Measurements from ENCODE around the gene ADSL. TPM values are rescaled to one million over a fixed set of nuclear protein-coding genes. Genes with fewer than 3 reads are reported as not detected.

ADSL gene
- total and polyA plus RNA-seq, 2 experiments from 2014 or later, result 72.5 to 123 TPM

DNA sequence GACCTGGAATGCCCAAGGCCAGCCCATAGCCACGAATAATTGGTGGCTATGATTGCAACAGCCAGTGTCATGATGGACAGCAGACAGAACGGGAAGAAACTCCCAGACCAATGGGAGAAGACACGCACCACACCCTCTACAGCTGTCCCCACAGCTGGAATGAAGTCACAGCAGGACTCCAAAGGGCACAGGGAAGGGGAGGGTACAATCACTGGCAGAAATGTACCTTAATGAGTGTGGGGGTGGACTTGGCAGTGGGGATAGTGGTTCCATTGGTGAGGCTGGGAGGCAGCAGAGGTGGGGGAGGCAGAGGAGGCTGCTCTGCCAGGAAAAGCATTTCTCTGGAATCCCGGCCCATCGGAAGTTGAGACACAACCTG, 77.0 kb downstream of the ADSL start:
- no peaks in the 10 kb centered on the region for H4K20me1 ChIP-seq (ENCODE audit: insufficient read depth)
- H3K27ac ChIP-seq, result no peak overlapping the region
- no peak for DNase-seq
- in situ Hi-C loops (cut with MboI), result no loop called here
- no peak overlapping the region for H3K4me2 ChIP-seq (ENCODE audit: unreplicated experiment)
- no peaks in the 10 kb centered on the region for H3K4me1 ChIP-seq (ENCODE audit: insufficient read depth)
- H2AFZ ChIP-seq, result no peak overlapping the region
- no peaks in the 10 kb centered on the region for H3K27me3 ChIP-seq (replicated peaks; ENCODE audit: insufficient read depth)
- 0 out of 2 replicates have a peak, but pooled peaks cover 5% of the 10 kb centered on the region for H3K79me2 ChIP-seq (ENCODE audit: insufficient read depth)
- WGBS, 2 experiments (ENCODE audit: low coverage in 1 of 2, low lambda C conversion rate in 2 of 2, missing lambda C conversion rate in 2 of 2), result 46 to 52% methylated on average over 5 of the region's 5 CpGs
- H3K9me3 ChIP-seq (ENCODE audit: low read depth), result no peaks in the 10 kb centered on the region
- TF ChIP-seq EZH2phosphoT487 (IDR thresholded peaks at IDR 0.05; ENCODE audit: insufficient read depth, low read depth), result no peak
- TF ChIP-seq EZH2 (IDR thresholded peaks at IDR 0.05; ENCODE audit: insufficient read depth, poor library complexity, severe bottlenecking), result no peak
- H3K9me2 ChIP-seq (ENCODE audit: insufficient read depth), result no peaks in the 10 kb centered on the region
- H3K9ac ChIP-seq, result no peak overlapping the region
- no peaks in the 10 kb centered on the region for H3F3A ChIP-seq (ENCODE audit: insufficient read depth)
- peaks cover 5% of the 10 kb centered on the region; the same call in 1 of the 2 replicates for H3K36me3 ChIP-seq (ENCODE audit: low read depth)
- no peak overlapping the region for H3K4me3 ChIP-seq

DNA sequence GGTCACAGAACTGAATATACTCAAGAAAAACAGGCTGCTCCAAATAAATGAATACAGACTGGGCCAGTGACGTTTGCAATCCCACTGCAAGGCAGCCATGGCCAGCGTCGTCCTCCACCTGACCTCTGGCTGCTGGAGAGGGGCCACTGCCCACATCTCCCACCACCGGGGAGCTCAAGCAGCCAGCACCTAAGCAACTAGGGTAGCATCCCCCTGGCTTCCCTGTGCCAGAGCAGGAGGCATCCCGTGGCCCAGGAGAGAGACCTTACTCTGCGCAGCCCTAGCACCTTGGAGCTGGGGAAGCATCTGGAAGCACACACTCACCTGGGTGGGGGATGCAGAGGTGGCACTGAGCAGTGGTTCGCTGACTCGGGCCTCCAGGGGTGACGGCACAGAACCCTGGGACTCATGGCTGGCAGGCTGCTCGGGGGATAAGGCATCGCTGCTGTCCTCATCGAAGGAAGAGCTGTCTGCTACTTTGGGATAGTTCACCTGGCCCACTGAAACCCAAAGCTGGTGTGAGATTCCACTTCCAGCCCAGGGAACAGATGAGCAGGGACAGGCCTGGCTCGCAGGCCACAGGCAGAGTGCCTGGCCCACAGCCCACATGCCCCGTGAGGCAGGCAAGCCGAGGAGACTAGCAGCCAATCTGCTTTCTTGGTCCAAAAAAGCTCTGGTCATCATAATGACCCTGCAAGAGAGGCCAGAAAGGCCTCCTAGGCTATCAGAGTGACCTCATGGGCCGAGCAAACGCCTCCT, 77.8 kb downstream of the ADSL start:
- in situ Hi-C loops (cut with MboI), result no loop called here

DNA sequence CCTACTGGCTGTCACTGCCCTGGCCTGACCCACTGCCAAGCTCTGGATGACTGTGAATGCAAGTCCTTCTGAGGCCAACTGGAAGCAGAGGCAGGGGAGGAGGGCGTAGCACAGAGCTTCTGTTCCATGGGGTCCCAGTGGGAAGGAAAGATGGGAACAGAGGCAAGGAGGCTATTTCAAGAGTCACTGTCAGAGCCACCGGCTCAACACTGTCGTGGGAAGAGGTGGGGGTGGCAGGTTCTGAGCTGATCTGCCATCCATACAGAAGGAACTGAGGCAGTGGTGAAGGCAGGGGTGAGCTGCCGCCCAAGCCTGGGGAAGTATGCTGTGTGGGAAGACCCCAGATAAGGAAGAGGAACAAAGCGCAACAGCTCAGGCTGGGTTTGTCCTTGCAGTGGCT, 78.8 kb downstream of the ADSL start:
- Histone ChIP-seq H3K36me3 (ENCODE audit: low read depth) (peaks cover 15% of the 10 kb centered on the region), H3K9ac (no peak overlapping the region), H3K27me3 (replicated peaks; ENCODE audit: insufficient read depth) (no peaks in the 10 kb centered on the region), H2AFZ (no peak overlapping the region), H3K9me3 (ENCODE audit: low read depth) (no peaks in the 10 kb centered on the region), H3K9me2 (ENCODE audit: insufficient read depth) (no peaks in the 10 kb centered on the region), H3F3A (ENCODE audit: insufficient read depth) (no peaks in the 10 kb centered on the region), H3K79me2 (ENCODE audit: insufficient read depth) (peaks cover 23% of the 10 kb centered on the region), H3K4me1 (ENCODE audit: insufficient read depth) (no peaks in the 10 kb centered on the region), H3K4me3 (no peak overlapping the region), H3K4me2 (ENCODE audit: unreplicated experiment) (no peak overlapping the region), H4K20me1 (ENCODE audit: insufficient read depth) (no peaks in the 10 kb centered on the region), H3K27ac (no peak overlapping the region)
- no peak for DNase-seq
- TF ChIP-seq EZH2 (IDR thresholded peaks at IDR 0.05; ENCODE audit: insufficient read depth, poor library complexity, severe bottlenecking) (no peak), EZH2phosphoT487 (IDR thresholded peaks at IDR 0.05; ENCODE audit: insufficient read depth, low read depth) (no peak)
- WGBS, 2 experiments (ENCODE audit: low coverage in 1 of 2, low lambda C conversion rate in 2 of 2, missing lambda C conversion rate in 2 of 2), result 88 to 90% methylated on average over 5 of the region's 5 CpGs
- in situ Hi-C loops (cut with MboI), result loop anchor here (25.0 kb wide), 1 partner anchor 212 kb away; the partner anchor contains the start of gene MRTFA

More for the DNA sequence above, 77.8 kb downstream of the ADSL start:
- no peak overlapping the region for H3K27ac ChIP-seq
- H3F3A ChIP-seq (ENCODE audit: insufficient read depth), result no peaks in the 10 kb centered on the region
- no peaks in the 10 kb centered on the region for H3K9me3 ChIP-seq (ENCODE audit: low read depth)
- peaks cover 9% of the 10 kb centered on the region; the same call in 1 of the 2 replicates for H3K36me3 ChIP-seq (ENCODE audit: low read depth)
- H3K79me2 ChIP-seq (ENCODE audit: insufficient read depth), result peaks cover 13% of the 10 kb centered on the region
- WGBS, 2 experiments (ENCODE audit: low coverage in 1 of 2, low lambda C conversion rate in 2 of 2, missing lambda C conversion rate in 2 of 2), result 87 to 89% methylated on average over 16 to 17 of the region's 17 CpGs
- H3K4me3 ChIP-seq, result no peak overlapping the region
- DNase-seq, result no peak
- no peaks in the 10 kb centered on the region for H3K4me1 ChIP-seq (ENCODE audit: insufficient read depth)
- H4K20me1 ChIP-seq (ENCODE audit: insufficient read depth), result no peaks in the 10 kb centered on the region
- H3K9me2 ChIP-seq (ENCODE audit: insufficient read depth), result no peaks in the 10 kb centered on the region
- H2AFZ ChIP-seq, result no peak overlapping the region
- H3K9ac ChIP-seq, result no peak overlapping the region
- H3K27me3 ChIP-seq (replicated peaks; ENCODE audit: insufficient read depth), result no peaks in the 10 kb centered on the region
- TF ChIP-seq EZH2phosphoT487 (IDR thresholded peaks at IDR 0.05; ENCODE audit: insufficient read depth, low read depth), result no peak
- TF ChIP-seq EZH2 (IDR thresholded peaks at IDR 0.05; ENCODE audit: insufficient read depth, poor library complexity, severe bottlenecking), result no peak
- H3K4me2 ChIP-seq (ENCODE audit: unreplicated experiment), result no peak overlapping the region

DNA sequence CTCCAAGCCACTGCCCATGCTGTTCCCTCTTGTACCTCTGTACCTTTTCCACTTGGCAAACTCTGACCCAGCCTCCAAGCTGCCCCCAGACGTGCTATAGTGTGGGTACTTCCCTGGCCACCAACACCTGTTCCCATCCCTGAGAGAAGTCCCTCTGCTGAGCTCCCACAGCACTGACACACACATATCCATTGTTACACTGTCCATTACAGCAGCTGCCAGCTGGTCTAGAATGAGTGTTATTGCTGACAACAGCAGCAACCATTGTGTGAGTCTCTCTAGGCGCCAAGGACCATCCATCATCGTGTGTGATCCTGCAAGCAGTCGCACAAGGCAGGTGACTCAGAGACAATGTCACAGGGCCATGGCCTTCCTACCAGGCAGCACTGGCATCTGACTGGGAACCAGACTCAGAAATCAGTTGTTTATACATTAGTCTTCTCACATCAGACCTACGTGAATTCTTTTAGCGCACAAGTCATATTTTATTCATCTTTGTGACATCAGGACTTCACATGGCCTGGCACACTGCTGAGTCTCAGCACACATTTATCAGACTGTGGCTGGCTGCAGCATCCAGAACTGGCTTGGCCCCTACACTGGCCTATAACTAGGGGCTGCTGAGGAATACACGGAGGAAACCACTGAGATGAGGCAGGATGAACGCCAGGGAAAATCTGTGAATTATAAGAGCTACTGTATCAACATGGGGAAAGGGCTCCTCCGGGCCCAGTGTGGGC, 80.5 kb downstream of the ADSL start:
- H3F3A ChIP-seq (ENCODE audit: insufficient read depth), result no peaks in the 10 kb centered on the region
- no peak overlapping the region for H3K27ac ChIP-seq
- no peak overlapping the region for H3K4me2 ChIP-seq (ENCODE audit: unreplicated experiment)
- in situ Hi-C loops (cut with MboI), result loop anchor here (25.0 kb wide), 1 partner anchor 211 kb away; the partner anchor contains the start of gene MRTFA
- H3K9me3 ChIP-seq (ENCODE audit: low read depth), result no peaks in the 10 kb centered on the region
- H3K9ac ChIP-seq, result no peak overlapping the region
- 75 to 79% methylated on average over 9 of the region's 9 CpGs for WGBS, 2 experiments (ENCODE audit: low coverage in 1 of 2, low lambda C conversion rate in 2 of 2, missing lambda C conversion rate in 2 of 2)
- H3K4me3 ChIP-seq, result no peak overlapping the region
- H3K36me3 ChIP-seq (ENCODE audit: low read depth), result peaks cover 11% of the 10 kb centered on the region
- peak; percentile 43 for DNase-seq
- no peaks in the 10 kb centered on the region for H3K27me3 ChIP-seq (replicated peaks; ENCODE audit: insufficient read depth)
- peaks cover 33% of the 10 kb centered on the region for H3K79me2 ChIP-seq (ENCODE audit: insufficient read depth)
- no peaks in the 10 kb centered on the region for H3K4me1 ChIP-seq (ENCODE audit: insufficient read depth)
- no peaks in the 10 kb centered on the region for H4K20me1 ChIP-seq (ENCODE audit: insufficient read depth)
- H2AFZ ChIP-seq, result no peak overlapping the region
- TF ChIP-seq EZH2 (IDR thresholded peaks at IDR 0.05; ENCODE audit: insufficient read depth, poor library complexity, severe bottlenecking) (no peak), EZH2phosphoT487 (IDR thresholded peaks at IDR 0.05; ENCODE audit: insufficient read depth, low read depth) (no peak)
- no peaks in the 10 kb centered on the region for H3K9me2 ChIP-seq (ENCODE audit: insufficient read depth)

Data from GM23248 (cell line).